GM06990 (cell line): ENCODE results near the gene P2RY13.

Experiments used
- DNase-seq: peaks from one replicate; pipeline ENCODE4 v3.0.0-alpha.2; 2011; ENCODE audit not compliant: insufficient read length; ENCODE audit errors: extremely low read depth
- H3K27me3 ChIP-seq: replicated peaks from 2 replicates; pipeline ENCODE4 v1.6.0; 2011; ENCODE audit warnings: low read length; ENCODE audit not compliant: control insufficient read depth, insufficient read depth
- H3K36me3 ChIP-seq: 2 replicates; pipeline ENCODE4 v1.5.1; 2011; ENCODE audit warnings: low read length; ENCODE audit not compliant: control insufficient read depth, insufficient read depth
- H3K4me3 ChIP-seq: replicated peaks from 2 replicates; pipeline ENCODE4 v1.5.1; 2011; ENCODE audit warnings: low read depth, mild to moderate bottlenecking, control low read depth, low read length
- CTCF ChIP-seq: IDR thresholded peaks from 2 replicates; pipeline ENCODE4 v1.5.1; 2011; ENCODE audit warnings: low read length, control low read depth, mild to moderate bottlenecking, inconsistent platforms; ENCODE audit not compliant: insufficient read depth, poor library complexity, severe bottlenecking

Gene P2RY13

GRCh38 chr3:151307583-151308488 lies 21.5 kb downstream of the P2RY13 start:
- H3K27me3 ChIP-seq: no peaks in the 10 kb centered on the region; the same call in 1 of the 2 replicates
- no peak for DNase-seq
- H3K4me3 ChIP-seq: no peak overlapping the region
- no peak for TF ChIP-seq CTCF
- no peaks in the 10 kb centered on the region for H3K36me3 ChIP-seq

GRCh38 chr3:151307131-151307530 lies 22.2 kb downstream of the P2RY13 start:
- TF ChIP-seq CTCF: no peak
- Histone ChIP-seq H3K27me3 (no peaks in the 10 kb centered on the region), H3K36me3 (no peaks in the 10 kb centered on the region), H3K4me3 (no peak overlapping the region)
- no peak for DNase-seq

- Histone ChIP-seq H3K4me3 (no peak overlapping the region), H3K36me3 (no peaks in the 10 kb centered on the region), H3K27me3 (no peaks in the 10 kb centered on the region; the same call in 1 of the 2 replicates)
- TF ChIP-seq CTCF: no peak
- DNase-seq: no peak
These were observed 23.1 kb downstream of the P2RY13 start for GRCh38 chr3:151306168-151306810.

GRCh38 chr3:151305775-151306151 lies 23.6 kb downstream of the P2RY13 start:
- DNase-seq: no peak
- Histone ChIP-seq H3K27me3 (no peaks in the 10 kb centered on the region; the same call in 1 of the 2 replicates), H3K36me3 (no peaks in the 10 kb centered on the region), H3K4me3 (no peak overlapping the region)
- no peak for TF ChIP-seq CTCF

GRCh38 chr3:151305060-151305774 lies 24.1 kb downstream of the P2RY13 start:
- no peaks in the 10 kb centered on the region; the same call in 1 of the 2 replicates for H3K27me3 ChIP-seq
- H3K4me3 ChIP-seq: no peak overlapping the region
- H3K36me3 ChIP-seq: no peaks in the 10 kb centered on the region
- no peak for TF ChIP-seq CTCF
- no peak for DNase-seq
